Omental fat pad (tissue), 4 donors: ENCODE measurements around the gene RYR2. TPM values are rescaled to one million over a fixed set of nuclear protein-coding genes. Genes with fewer than 3 reads are reported as not detected.

Experiments used
- ATAC-seq: fragments of 150-250 bp; one replicate; pipeline ENCODE4 v1.9.1; 2016; ENCODE audit warnings: mild to moderate bottlenecking, moderate library complexity; ENCODE audit not compliant: low FRiP score
- DNase-seq: peaks from one replicate; pipeline ENCODE4 v3.0.0-alpha.2; 2019; ENCODE audit warnings: low spot score
- total RNA-seq, 4 donors: library from RNA; depleted of rRNA; stranded (reverse); fragments of >200 nt; gene quantifications; one replicate each; pipeline ENCODE4 v1.1.0, GENCODE V29; 2016
- TF ChIP-seq, protein P1 (sequence below), 3 donors: fragments of 450-650 bp; IDR thresholded peaks; one replicate each; pipeline ENCODE4 v1.5.1; 2016 to 2017; ENCODE audit warnings: antibody characterized with exemption in 3 of 3, mild to moderate bottlenecking in 3 of 3, moderate library complexity in 2 of 3

The RYR2 gene
- total RNA-seq, 4 donors from 2014 or later, result 0.19 to 2.4 (median 1.2) TPM

- DNase-seq, result no peak
- TF ChIP-seq, protein P1, sequence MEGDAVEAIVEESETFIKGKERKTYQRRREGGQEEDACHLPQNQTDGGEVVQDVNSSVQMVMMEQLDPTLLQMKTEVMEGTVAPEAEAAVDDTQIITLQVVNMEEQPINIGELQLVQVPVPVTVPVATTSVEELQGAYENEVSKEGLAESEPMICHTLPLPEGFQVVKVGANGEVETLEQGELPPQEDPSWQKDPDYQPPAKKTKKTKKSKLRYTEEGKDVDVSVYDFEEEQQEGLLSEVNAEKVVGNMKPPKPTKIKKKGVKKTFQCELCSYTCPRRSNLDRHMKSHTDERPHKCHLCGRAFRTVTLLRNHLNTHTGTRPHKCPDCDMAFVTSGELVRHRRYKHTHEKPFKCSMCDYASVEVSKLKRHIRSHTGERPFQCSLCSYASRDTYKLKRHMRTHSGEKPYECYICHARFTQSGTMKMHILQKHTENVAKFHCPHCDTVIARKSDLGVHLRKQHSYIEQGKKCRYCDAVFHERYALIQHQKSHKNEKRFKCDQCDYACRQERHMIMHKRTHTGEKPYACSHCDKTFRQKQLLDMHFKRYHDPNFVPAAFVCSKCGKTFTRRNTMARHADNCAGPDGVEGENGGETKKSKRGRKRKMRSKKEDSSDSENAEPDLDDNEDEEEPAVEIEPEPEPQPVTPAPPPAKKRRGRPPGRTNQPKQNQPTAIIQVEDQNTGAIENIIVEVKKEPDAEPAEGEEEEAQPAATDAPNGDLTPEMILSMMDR (IDR thresholded peaks at IDR 0.05), result no peak
- ATAC-seq, result no peak
Observed at GRCh38 chr1:237133921-237134320, 91.9 kb downstream of the RYR2 start.

- TF ChIP-seq, protein P1 (IDR thresholded peaks at IDR 0.05), result no peak
- ATAC-seq (no peak), DNase-seq (no peak)
Observed at GRCh38 chr1:237134929-237135328, 92.9 kb downstream of the RYR2 start.

GRCh38 chr1:237138551-237138950 lies 96.6 kb downstream of the RYR2 start:
- no peak for DNase-seq
- no peak for ATAC-seq
- TF ChIP-seq, protein P1 (IDR thresholded peaks at IDR 0.05), result no peak

GRCh38 chr1:237139732-237140131 lies 97.7 kb downstream of the RYR2 start:
- TF ChIP-seq, protein P1 (IDR thresholded peaks at IDR 0.05), result no peak
- no peak for DNase-seq
- no peak for ATAC-seq

DNA sequence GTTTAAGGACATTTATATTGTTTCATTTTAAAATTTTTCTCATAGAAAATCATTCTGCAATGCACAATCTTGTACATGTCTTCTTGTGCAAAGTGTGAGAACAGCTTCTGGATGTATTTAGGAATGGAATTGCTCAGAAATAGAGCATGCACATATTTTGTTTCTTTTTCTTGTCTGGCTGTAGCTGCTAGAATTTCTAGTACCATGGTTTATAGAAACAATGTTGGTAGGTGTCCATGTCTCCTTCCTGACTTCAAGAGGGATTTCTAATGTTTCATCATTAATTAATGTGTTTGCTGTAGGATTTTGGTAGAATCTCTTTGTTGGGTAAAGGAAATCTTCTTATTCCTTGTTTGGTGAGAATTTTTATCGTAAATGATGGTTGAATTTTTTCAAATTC lies 99.0 kb downstream of the RYR2 start:
- ATAC-seq (no peak), DNase-seq (no peak)
- TF ChIP-seq, protein P1 (IDR thresholded peaks at IDR 0.05), result no peak

DNA sequence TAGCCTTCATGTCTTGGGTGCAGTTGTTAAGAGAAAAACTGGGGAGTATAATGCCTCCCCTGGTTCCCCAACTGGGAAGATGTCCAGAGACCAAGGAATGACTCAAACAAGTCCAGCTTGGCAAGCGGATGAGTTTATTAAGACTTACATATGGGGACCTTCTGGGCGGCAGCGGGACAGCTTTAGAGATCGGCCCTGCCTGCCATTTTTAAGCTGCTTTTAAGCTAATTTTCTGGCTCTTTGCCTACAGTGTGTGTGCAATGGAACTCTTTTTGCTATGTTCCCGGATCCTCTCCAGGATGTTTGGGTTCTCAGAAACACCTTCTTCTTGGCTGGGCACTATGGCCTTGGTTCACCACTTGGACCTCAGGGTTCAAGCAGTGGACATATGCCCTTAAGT lies 99.5 kb downstream of the RYR2 start:
- DNase-seq (no peak), ATAC-seq (no peak)
- TF ChIP-seq, protein P1 (IDR thresholded peaks at IDR 0.05), result peak in 1 of 3 donors; percentile 6

DNA sequence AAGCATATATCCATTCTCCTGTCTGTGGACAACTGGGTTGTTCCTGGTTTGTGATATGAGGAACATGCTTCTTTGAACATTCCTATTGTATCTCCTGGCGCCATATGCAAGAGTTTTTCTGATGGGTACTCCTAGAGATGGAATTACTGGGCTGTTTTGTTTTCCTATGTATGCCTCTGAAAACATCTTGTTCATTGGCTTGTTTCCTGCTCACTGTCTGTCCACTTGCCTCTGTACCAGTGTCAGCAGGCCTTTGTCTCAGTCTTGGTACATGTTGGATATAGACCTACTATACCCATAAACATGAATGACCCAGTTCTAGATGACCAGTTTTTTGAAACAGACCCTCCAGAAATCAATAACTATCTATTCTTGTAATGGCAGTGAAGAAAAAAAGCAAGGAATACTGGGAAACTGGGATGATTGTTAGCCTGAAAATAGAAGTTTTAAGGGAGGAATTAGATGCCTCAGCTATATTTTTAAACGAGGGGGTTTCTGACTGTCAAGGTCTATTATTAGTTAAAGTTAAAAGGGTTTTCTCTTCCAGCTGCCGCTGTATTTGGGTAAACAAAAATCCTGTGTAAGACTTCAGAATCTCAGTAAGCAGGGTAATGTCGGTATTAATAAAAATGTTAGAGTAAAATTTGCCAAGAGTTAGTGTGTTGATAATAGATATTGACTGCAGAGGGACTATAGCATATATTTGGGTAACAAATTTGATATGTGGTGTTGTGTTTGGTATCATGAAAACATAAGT lies 103.6 kb downstream of the RYR2 start:
- DNase-seq (no peak), ATAC-seq (no peak)
- TF ChIP-seq, protein P1 (IDR thresholded peaks at IDR 0.05), result no peak
